K562 (cell line): ENCODE results near the gene TMEM234. TPM values are rescaled to one million over a fixed set of nuclear protein-coding genes. Genes with fewer than 3 reads are reported as not detected.

Source experiments
- ARNT ChIP-seq, 2 experiments: fragments of 450-650 bp; IDR thresholded peaks; 2 replicates each; pipeline ENCODE4 v1.6.1; 2016; ENCODE audit warnings: mild to moderate bottlenecking in 1 of 2
- CBX5 ChIP-seq: IDR thresholded peaks from 2 replicates; pipeline ENCODE4 v1.6.1; 2014; ENCODE audit warnings: low read depth, borderline replicate concordance
- GATAD2B ChIP-seq: fragments of 450-650 bp; IDR thresholded peaks from 2 replicates; pipeline ENCODE4 v1.6.1; 2017; ENCODE audit warnings: mild to moderate bottlenecking, borderline replicate concordance
- HNRNPH1 ChIP-seq: fragments of 200-400 bp; formaldehyde crosslinking; optimal IDR thresholded peaks from 2 replicates; pipeline ENCODE3; 2017; ENCODE audit warnings: low read depth, mild to moderate bottlenecking, low read length, moderate library complexity
- JUNB ChIP-seq: fragments of 450-650 bp; formaldehyde crosslinking; conservative IDR thresholded peaks from 2 replicates; pipeline ENCODE4 v1.4.0; 2020; ENCODE audit warnings: mild to moderate bottlenecking
- MBD2 ChIP-seq: sonication (generic); IDR thresholded peaks from 2 replicates; pipeline ENCODE4 v1.6.1; 2016; ENCODE audit warnings: low read depth, borderline replicate concordance
- NFXL1 ChIP-seq: fragments of 450-650 bp; formaldehyde crosslinking; IDR thresholded peaks from 2 replicates; pipeline ENCODE4 v1.4.0; 2021; ENCODE audit warnings: mild to moderate bottlenecking
- PHTF2 ChIP-seq: fragments of 250-450 bp; sonication (Bioruptor Pico); IDR thresholded peaks from 2 replicates; pipeline ENCODE4 v1.5.0; 2021; ENCODE audit warnings: mild to moderate bottlenecking
- POLR2G ChIP-seq: fragments of 200-400 bp; formaldehyde crosslinking; IDR thresholded peaks from 2 replicates; pipeline ENCODE4 v1.6.1; 2017; ENCODE audit warnings: low read depth, mild to moderate bottlenecking, antibody characterized with exemption, low read length, moderate library complexity
- RAD51 ChIP-seq: fragments of 450-650 bp; IDR thresholded peaks from 2 replicates; pipeline ENCODE4 v1.7.1; 2016; ENCODE audit warnings: low read depth, mild to moderate bottlenecking, borderline replicate concordance
- TCF7L2 ChIP-seq: fragments of 150-350 bp; IDR thresholded peaks from 2 replicates; pipeline ENCODE4 v1.6.1; 2016; ENCODE audit warnings: low read depth, mild to moderate bottlenecking, low read length, moderate library complexity
- TGIF2 ChIP-seq: sonication (generic); formaldehyde crosslinking; IDR thresholded peaks from 2 replicates; pipeline ENCODE4 v1.8.1; 2022; ENCODE audit warnings: mild to moderate bottlenecking, missing genetic modification reagents, moderate library complexity
- ZBTB8A ChIP-seq: fragments of 450-650 bp; IDR thresholded peaks from 2 replicates; pipeline ENCODE4 v1.6.1; 2018; ENCODE audit warnings: mild to moderate bottlenecking, moderate library complexity; ENCODE audit not compliant: partially characterized antibody
- ZNF143 ChIP-seq: sonication (generic); formaldehyde crosslinking; IDR thresholded peaks from 2 replicates; pipeline ENCODE4 v1.9.0; 2022; ENCODE audit warnings: mild to moderate bottlenecking, missing genetic modification reagents
- polyA plus RNA-seq, 8 experiments: library from polyadenylated mRNA; depleted of rRNA in 4 of 8; stranded (reverse) in 5 of 8; unstranded in 3 of 8; fragments of >200 nt; fragmentation: Nextera tagmentation in 2 of 8; fragmentation: Illumina TruSeq in 1 of 8; extraction: Ambion mirVana in 2 of 8; extraction: Trizol in 1 of 8; gene quantifications; 2 replicates each; pipeline versions ENCODE4 v1.2.1 to v1.2.3, GENCODE V29; 2011 to 2014; ENCODE audit warnings: inconsistent platforms in 1 of 8, missing spikeins in 1 of 8
- total RNA-seq, 7 experiments: library from RNA; depleted of rRNA in 6 of 7; stranded (reverse); fragments of >200 nt in 6 of 7; fragmentation: Illumina TruSeq in 2 of 7; extraction: Trizol in 2 of 7; gene quantifications; 2 replicates each; pipeline versions ENCODE4 v1.2.1 to v1.2.3, GENCODE V29; 2011 to 2021; ENCODE audit warnings: low replicate concordance in 1 of 7
- TF ChIP-seq, protein P1 (sequence below): fragments of 200-400 bp; formaldehyde crosslinking; IDR thresholded peaks from 2 replicates; pipeline ENCODE4 v1.6.1; 2017; ENCODE audit warnings: mild to moderate bottlenecking, low read depth, low read length, moderate library complexity
- TF ChIP-seq, protein P2 (sequence below), 2 experiments: fragments of 450-650 bp in 1 of 2; IDR thresholded peaks; 2 replicates each; pipeline ENCODE4 v1.6.1; 2011 to 2017; ENCODE audit warnings: low read depth in 2 of 2, antibody characterized with exemption in 1 of 2, borderline replicate concordance in 1 of 2, low read length in 1 of 2, mild to moderate bottlenecking in 1 of 2, mixed read lengths in 1 of 2; ENCODE audit not compliant: control insufficient read depth in 1 of 2
- TF ChIP-seq, protein P3 (sequence below), 2 experiments: fragments of 450-650 bp; IDR thresholded peaks; 2 replicates each; pipeline ENCODE4 v1.6.1; 2016
- TF ChIP-seq, protein P4 (sequence below): sonication (generic); IDR thresholded peaks from 2 replicates; pipeline ENCODE4 v1.6.1; 2016
- TF ChIP-seq, protein P5 (sequence below): fragments of 250-450 bp; sonication (Bioruptor Pico); IDR thresholded peaks from 2 replicates; pipeline ENCODE4 v1.8.0; 2021; ENCODE audit warnings: moderate library complexity, mild to moderate bottlenecking, inconsistent platforms

Gene TMEM234
- total and polyA plus RNA-seq, 9 of the 15 experiments (the other 6 are each of a cell fraction or from before 2014, with no cell fraction given), result 5.0 to 12.9 (median 7.6) TPM

DNA sequence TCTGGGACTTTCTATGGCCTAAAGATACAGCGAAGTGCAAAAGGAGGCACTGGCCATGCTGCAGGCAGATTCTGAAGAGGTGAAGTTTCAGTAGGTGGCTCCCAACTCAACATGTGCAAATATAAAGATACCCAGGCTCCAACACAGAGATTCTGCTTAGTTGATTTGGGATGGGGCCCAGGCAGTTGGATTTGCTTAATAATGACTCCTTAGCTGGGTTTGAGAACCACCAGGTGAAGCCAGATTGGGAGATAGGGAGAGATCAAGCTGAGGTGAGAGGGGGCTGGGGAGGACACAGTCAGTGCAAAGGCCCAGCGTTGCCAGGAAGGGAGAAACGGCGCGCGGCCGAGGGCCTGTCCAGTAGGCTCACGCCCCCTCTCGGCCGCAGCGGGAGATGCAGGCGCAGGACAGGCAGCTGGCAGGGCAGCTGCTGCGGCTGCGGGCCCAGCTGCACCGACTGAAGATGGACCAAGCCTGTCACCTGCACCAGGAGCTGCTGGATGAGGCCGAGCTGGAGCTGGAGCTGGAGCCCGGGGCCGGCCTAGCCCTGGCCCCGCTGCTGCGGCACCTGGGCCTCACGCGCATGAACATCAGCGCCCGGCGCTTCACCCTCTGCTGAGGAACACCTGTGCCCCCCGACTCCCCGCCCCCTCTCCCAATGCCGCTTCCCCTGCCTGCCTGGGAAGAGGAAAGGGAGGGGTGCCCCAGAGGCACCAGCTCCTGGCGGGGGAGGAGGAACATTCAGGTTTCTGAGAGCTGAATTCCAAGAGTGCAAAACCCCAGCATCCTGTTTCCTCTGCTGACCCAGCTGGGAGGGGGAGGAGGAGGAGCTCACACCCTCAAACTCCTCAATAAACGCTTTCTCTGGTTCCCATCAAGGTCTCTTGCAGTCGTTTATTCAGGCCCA is 26.1 kb upstream of the TMEM234 start (continued):
- TF ChIP-seq HNRNPH1, result no peak
- TF ChIP-seq NFXL1 (CRISPR knock-in tag), result no peak
- no peak for TF ChIP-seq RAD51
- no peak for TF ChIP-seq TGIF2 (CRISPR knock-in tag)
- TF ChIP-seq, protein P1, sequence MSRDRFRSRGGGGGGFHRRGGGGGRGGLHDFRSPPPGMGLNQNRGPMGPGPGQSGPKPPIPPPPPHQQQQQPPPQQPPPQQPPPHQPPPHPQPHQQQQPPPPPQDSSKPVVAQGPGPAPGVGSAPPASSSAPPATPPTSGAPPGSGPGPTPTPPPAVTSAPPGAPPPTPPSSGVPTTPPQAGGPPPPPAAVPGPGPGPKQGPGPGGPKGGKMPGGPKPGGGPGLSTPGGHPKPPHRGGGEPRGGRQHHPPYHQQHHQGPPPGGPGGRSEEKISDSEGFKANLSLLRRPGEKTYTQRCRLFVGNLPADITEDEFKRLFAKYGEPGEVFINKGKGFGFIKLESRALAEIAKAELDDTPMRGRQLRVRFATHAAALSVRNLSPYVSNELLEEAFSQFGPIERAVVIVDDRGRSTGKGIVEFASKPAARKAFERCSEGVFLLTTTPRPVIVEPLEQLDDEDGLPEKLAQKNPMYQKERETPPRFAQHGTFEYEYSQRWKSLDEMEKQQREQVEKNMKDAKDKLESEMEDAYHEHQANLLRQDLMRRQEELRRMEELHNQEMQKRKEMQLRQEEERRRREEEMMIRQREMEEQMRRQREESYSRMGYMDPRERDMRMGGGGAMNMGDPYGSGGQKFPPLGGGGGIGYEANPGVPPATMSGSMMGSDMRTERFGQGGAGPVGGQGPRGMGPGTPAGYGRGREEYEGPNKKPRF, result no peak
- TF ChIP-seq, protein P2, sequence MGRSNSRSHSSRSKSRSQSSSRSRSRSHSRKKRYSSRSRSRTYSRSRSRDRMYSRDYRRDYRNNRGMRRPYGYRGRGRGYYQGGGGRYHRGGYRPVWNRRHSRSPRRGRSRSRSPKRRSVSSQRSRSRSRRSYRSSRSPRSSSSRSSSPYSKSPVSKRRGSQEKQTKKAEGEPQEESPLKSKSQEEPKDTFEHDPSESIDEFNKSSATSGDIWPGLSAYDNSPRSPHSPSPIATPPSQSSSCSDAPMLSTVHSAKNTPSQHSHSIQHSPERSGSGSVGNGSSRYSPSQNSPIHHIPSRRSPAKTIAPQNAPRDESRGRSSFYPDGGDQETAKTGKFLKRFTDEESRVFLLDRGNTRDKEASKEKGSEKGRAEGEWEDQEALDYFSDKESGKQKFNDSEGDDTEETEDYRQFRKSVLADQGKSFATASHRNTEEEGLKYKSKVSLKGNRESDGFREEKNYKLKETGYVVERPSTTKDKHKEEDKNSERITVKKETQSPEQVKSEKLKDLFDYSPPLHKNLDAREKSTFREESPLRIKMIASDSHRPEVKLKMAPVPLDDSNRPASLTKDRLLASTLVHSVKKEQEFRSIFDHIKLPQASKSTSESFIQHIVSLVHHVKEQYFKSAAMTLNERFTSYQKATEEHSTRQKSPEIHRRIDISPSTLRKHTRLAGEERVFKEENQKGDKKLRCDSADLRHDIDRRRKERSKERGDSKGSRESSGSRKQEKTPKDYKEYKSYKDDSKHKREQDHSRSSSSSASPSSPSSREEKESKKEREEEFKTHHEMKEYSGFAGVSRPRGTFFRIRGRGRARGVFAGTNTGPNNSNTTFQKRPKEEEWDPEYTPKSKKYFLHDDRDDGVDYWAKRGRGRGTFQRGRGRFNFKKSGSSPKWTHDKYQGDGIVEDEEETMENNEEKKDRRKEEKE (IDR thresholded peaks at IDR 0.05; ENCODE audit: borderline replicate concordance in 1 of 2, control insufficient read depth in 1 of 2, low read depth in 2 of 2, low read length in 1 of 2), result 0 out of 4 replicates have a peak, but pooled peaks of 1 of the 2 experiments have one; percentile 41
- no peak for TF ChIP-seq ZNF143
- TF ChIP-seq MBD2, result no peak
- TF ChIP-seq, protein P3, sequence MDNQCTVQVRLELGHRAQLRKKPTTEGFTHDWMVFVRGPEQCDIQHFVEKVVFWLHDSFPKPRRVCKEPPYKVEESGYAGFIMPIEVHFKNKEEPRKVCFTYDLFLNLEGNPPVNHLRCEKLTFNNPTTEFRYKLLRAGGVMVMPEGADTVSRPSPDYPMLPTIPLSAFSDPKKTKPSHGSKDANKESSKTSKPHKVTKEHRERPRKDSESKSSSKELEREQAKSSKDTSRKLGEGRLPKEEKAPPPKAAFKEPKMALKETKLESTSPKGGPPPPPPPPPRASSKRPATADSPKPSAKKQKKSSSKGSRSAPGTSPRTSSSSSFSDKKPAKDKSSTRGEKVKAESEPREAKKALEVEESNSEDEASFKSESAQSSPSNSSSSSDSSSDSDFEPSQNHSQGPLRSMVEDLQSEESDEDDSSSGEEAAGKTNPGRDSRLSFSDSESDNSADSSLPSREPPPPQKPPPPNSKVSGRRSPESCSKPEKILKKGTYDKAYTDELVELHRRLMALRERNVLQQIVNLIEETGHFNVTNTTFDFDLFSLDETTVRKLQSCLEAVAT (IDR thresholded peaks at IDR 0.05), result no peak
- TF ChIP-seq POLR2G, result peak; percentile 42; the same call in 1 of the 2 replicates
- 0 out of 4 replicates have a peak, but pooled peaks of 1 of the 2 experiments have one; percentile 54 for TF ChIP-seq ARNT (IDR thresholded peaks at IDR 0.05)
- no peak for TF ChIP-seq ZBTB8A
- TF ChIP-seq, protein P4, sequence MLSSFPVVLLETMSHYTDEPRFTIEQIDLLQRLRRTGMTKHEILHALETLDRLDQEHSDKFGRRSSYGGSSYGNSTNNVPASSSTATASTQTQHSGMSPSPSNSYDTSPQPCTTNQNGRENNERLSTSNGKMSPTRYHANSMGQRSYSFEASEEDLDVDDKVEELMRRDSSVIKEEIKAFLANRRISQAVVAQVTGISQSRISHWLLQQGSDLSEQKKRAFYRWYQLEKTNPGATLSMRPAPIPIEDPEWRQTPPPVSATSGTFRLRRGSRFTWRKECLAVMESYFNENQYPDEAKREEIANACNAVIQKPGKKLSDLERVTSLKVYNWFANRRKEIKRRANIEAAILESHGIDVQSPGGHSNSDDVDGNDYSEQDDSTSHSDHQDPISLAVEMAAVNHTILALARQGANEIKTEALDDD, result no peak
- TF ChIP-seq, protein P5, sequence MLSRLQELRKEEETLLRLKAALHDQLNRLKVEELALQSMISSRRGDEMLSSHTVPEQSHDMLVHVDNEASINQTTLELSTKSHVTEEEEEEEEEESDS (CRISPR knock-in tag), result no peak
- TF ChIP-seq TCF7L2, result no peak
- TF ChIP-seq GATAD2B, result no peak
- 0 out of 2 replicates have a peak, but pooled peaks have one; percentile 40 for TF ChIP-seq CBX5
- no peak for TF ChIP-seq PHTF2
- TF ChIP-seq JUNB (CRISPR knock-in tag), result no peak
